HepG2 (cell line): ENCODE data around the gene SLC22A5. TPM values are rescaled to one million over a fixed set of nuclear protein-coding genes. Genes with fewer than 3 reads are reported as not detected.

Experiments used
- DNMT3B ChIP-seq: conservative IDR thresholded peaks from 2 replicates; pipeline ENCODE4 v1.6.1; 2016; ENCODE audit warnings: missing biosample characterization, control low read depth
- FLYWCH1 ChIP-seq: sonication (generic); formaldehyde crosslinking; IDR thresholded peaks from 2 replicates; pipeline ENCODE4 v1.8.1; 2023; ENCODE audit warnings: mild to moderate bottlenecking, missing genetic modification reagents
- GMEB2 ChIP-seq: IDR thresholded peaks from 2 replicates; pipeline ENCODE4 v1.6.1; 2016; ENCODE audit warnings: missing biosample characterization, missing genetic modification reagents, low read depth
- HOXD1 ChIP-seq: sonication (generic); formaldehyde crosslinking; IDR thresholded peaks from 2 replicates; pipeline ENCODE4 v1.5.0; 2020; ENCODE audit warnings: missing genetic modification reagents
- NFE2L1 ChIP-seq: sonication (generic); formaldehyde crosslinking; IDR thresholded peaks from 2 replicates; pipeline ENCODE4 v1.4.0; 2020; ENCODE audit warnings: missing genetic modification reagents, mild to moderate bottlenecking, borderline replicate concordance
- RFXANK ChIP-seq: IDR thresholded peaks from 2 replicates; pipeline ENCODE4 v1.6.1; 2016
- RXRA ChIP-seq: sonication (generic); formaldehyde crosslinking; IDR thresholded peaks from 2 replicates; pipeline ENCODE4 v1.5.1; 2020; ENCODE audit warnings: missing genetic modification reagents
- SNAPC5 ChIP-seq: sonication (generic); formaldehyde crosslinking; IDR thresholded peaks from 2 replicates; pipeline ENCODE4 v1.8.1; 2023; ENCODE audit warnings: mild to moderate bottlenecking, missing genetic modification reagents, borderline replicate concordance
- STAT5B ChIP-seq: sonication (generic); formaldehyde crosslinking; IDR thresholded peaks from 2 replicates; pipeline ENCODE4 v1.4.0; 2020; ENCODE audit warnings: missing genetic modification reagents
- SUZ12 ChIP-seq: fragments of 150-350 bp; IDR thresholded peaks from 2 replicates; pipeline ENCODE4 v1.6.1; 2014; ENCODE audit warnings: low read depth, low read length
- TOE1 ChIP-seq: sonication (generic); formaldehyde crosslinking; IDR thresholded peaks from 2 replicates; pipeline ENCODE4 v1.4.0; 2020; ENCODE audit warnings: mild to moderate bottlenecking, missing genetic modification reagents
- ZBTB10 ChIP-seq: sonication (generic); formaldehyde crosslinking; IDR thresholded peaks from 2 replicates; pipeline ENCODE4 v1.4.0; 2020; ENCODE audit warnings: missing genetic modification reagents, borderline replicate concordance
- ZNF124 ChIP-seq: sonication (generic); formaldehyde crosslinking; IDR thresholded peaks from 2 replicates; pipeline ENCODE4 v1.4.0; 2020; ENCODE audit warnings: missing genetic modification reagents
- ZNF263 ChIP-seq: sonication (generic); formaldehyde crosslinking; IDR thresholded peaks from 2 replicates; pipeline ENCODE4 v1.4.0; 2020; ENCODE audit warnings: missing genetic modification reagents
- ZNF687 ChIP-seq: sonication (generic); formaldehyde crosslinking; IDR thresholded peaks from 2 replicates; pipeline ENCODE4 v1.5.1; 2020; ENCODE audit warnings: mild to moderate bottlenecking, missing genetic modification reagents, moderate library complexity
- ZNF713 ChIP-seq: sonication (generic); formaldehyde crosslinking; IDR thresholded peaks from 2 replicates; pipeline ENCODE4 v1.4.0; 2020; ENCODE audit warnings: mild to moderate bottlenecking, missing genetic modification reagents
- polyA plus RNA-seq, 8 experiments: library from polyadenylated mRNA; depleted of rRNA in 3 of 8; stranded (reverse) in 7 of 8; unstranded in 1 of 8; fragments of >200 nt; fragmentation: Illumina TruSeq in 4 of 8; extraction: Trizol in 4 of 8; gene quantifications; 2 replicates each; pipeline versions ENCODE4 v1.2.1 to v1.2.3, GENCODE V29; 2011 to 2016; ENCODE audit warnings: low read depth in 4 of 8, missing spikeins in 1 of 8, mixed read lengths in 1 of 8; ENCODE audit not compliant: insufficient read depth in 1 of 8
- total RNA-seq, 5 experiments: library from RNA; depleted of rRNA; stranded (reverse); fragments of >200 nt; fragmentation: Illumina TruSeq; extraction: Trizol; gene quantifications; 2 replicates each; pipeline ENCODE4 v1.2.3, GENCODE V29; 2016; ENCODE audit warnings: low read depth in 1 of 5

SLC22A5 gene
- total and polyA plus RNA-seq, 2 of the 13 experiments (the other 11 are each of a cell fraction or from before 2014, with no cell fraction given), result 7.1 to 15.1 TPM

- TF ChIP-seq HOXD1 (peak; percentile 31; the same call in 1 of the 2 replicates), ZNF687 (CRISPR knock-in tag) (peak; percentile 99), ZNF713 (CRISPR knock-in tag) (peak; percentile 60; the same call in 1 of the 2 replicates), DNMT3B (CRISPR knock-in tag) (no peak), ZNF263 (CRISPR knock-in tag) (peak; percentile 45), NFE2L1 (CRISPR knock-in tag) (no peak), SNAPC5 (peak; percentile 72; the same call in 1 of the 2 replicates), SUZ12 (no peak), GMEB2 (CRISPR knock-in tag) (no peak), RFXANK (CRISPR knock-in tag) (no peak), FLYWCH1 (CRISPR knock-in tag) (peak; percentile 69; the same call in 1 of the 2 replicates), ZNF124 (CRISPR knock-in tag) (no peak), ZBTB10 (CRISPR knock-in tag) (0 out of 2 replicates have a peak, but pooled peaks have one; percentile 28), TOE1 (no peak), RXRA (CRISPR knock-in tag) (no peak), STAT5B (no peak)
Observed at GRCh38 chr5:132369474-132370180, at the start of gene SLC22A5 (continued).
